ENCODE measurements around the gene TMEM179B. TPM values are rescaled to one million over a fixed set of nuclear protein-coding genes. Genes with fewer than 3 reads are reported as not detected.
A peak's percentile ranks its signal among the peaks of the same experiment; 100 is the strongest.

Gene TMEM179B
- total and polyA plus RNA-seq, 2 of the 13 experiments (the other 11 are each of a cell fraction or from before 2014, with no cell fraction given): 24.8 to 25.7 TPM

DNA sequence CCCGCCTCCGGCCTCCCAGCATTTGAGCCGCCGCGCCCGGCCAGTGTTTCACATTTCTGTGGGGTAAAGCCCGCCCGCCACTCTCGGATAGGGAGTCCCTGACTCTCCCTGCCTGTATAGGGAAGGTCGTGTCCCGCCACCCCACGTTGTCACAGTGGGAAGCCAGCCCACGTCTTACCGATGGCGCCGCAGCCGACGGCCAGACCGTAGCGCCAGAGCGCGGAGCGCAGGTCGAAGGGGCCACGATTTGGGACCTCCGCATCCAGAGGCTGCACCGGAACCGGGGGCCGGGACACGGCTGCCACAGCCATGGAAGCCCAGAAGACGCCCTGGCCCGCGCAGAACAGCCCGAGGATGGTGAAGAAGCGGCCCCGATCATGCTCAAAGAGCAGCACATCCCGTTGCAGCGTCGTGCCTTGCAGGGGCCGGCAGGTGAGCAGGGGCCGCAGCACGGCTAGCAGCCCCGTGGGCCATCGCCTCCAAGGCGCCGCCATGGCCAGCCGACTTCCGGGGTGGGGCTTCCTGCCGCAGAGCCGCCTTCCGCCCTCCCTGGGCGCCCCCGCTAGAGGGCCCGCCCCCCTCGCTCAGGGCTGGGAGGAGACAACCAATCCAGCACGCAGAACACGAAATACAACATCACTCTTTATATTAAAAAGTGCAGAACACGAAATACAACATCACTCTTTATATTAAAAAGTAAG, 4.4 kb downstream of the TMEM179B start, which contains the start of gene TMEM223 (continued):
- peak; percentile 46; the same call in 1 of the 2 replicates for TF ChIP-seq BORCS8-MEF2B (CRISPR knock-in tag; IDR thresholded peaks at IDR 0.05)
- TF ChIP-seq ZSCAN22 (CRISPR knock-in tag; IDR thresholded peaks at IDR 0.05): no peak
- TF ChIP-seq, protein P1, sequence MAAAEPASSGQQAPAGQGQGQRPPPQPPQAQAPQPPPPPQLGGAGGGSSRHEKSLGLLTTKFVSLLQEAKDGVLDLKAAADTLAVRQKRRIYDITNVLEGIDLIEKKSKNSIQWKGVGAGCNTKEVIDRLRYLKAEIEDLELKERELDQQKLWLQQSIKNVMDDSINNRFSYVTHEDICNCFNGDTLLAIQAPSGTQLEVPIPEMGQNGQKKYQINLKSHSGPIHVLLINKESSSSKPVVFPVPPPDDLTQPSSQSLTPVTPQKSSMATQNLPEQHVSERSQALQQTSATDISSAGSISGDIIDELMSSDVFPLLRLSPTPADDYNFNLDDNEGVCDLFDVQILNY (CRISPR knock-in tag; conservative IDR thresholded peaks at IDR 0.05): no peak
- TF ChIP-seq ZNF343 (CRISPR knock-in tag; IDR thresholded peaks at IDR 0.05): no peak
- no peak for TF ChIP-seq HOXA9 (CRISPR knock-in tag; IDR thresholded peaks at IDR 0.05; ENCODE audit: borderline replicate concordance)
- TF ChIP-seq SALL2 (CRISPR knock-in tag; IDR thresholded peaks at IDR 0.05): no peak
- 0 out of 2 replicates have a peak, but pooled peaks have one; percentile 22 for TF ChIP-seq FOXK1 (CRISPR knock-in tag; IDR thresholded peaks at IDR 0.05; ENCODE audit: borderline replicate concordance, low read depth)
- TF ChIP-seq ZNF577 (CRISPR knock-in tag; IDR thresholded peaks at IDR 0.05; ENCODE audit: borderline replicate concordance, low read depth): no peak
- TF ChIP-seq ZFP90 (CRISPR knock-in tag; IDR thresholded peaks at IDR 0.05; ENCODE audit: borderline replicate concordance): no peak
- 0 out of 2 replicates have a peak, but pooled peaks have one; percentile 72 for TF ChIP-seq ZNF747 (CRISPR knock-in tag; IDR thresholded peaks at IDR 0.05; ENCODE audit: borderline replicate concordance)
- TF ChIP-seq ZSCAN29 (CRISPR knock-in tag; conservative IDR thresholded peaks at IDR 0.05): no peak
- peak; percentile 85 to 96 for TF ChIP-seq POLR2A (IDR thresholded peaks at IDR 0.05; ENCODE audit: insufficient read depth in 1 of 2, low read depth in 2 of 2, low read length in 2 of 2)
- TF ChIP-seq, protein P2, sequence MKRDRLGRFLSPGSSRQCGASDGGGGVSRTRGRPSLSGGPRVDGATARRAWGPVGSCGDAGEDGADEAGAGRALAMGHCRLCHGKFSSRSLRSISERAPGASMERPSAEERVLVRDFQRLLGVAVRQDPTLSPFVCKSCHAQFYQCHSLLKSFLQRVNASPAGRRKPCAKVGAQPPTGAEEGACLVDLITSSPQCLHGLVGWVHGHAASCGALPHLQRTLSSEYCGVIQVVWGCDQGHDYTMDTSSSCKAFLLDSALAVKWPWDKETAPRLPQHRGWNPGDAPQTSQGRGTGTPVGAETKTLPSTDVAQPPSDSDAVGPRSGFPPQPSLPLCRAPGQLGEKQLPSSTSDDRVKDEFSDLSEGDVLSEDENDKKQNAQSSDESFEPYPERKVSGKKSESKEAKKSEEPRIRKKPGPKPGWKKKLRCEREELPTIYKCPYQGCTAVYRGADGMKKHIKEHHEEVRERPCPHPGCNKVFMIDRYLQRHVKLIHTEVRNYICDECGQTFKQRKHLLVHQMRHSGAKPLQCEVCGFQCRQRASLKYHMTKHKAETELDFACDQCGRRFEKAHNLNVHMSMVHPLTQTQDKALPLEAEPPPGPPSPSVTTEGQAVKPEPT (CRISPR knock-in tag; IDR thresholded peaks at IDR 0.05; ENCODE audit: low read depth): 0 out of 2 replicates have a peak, but pooled peaks have one; percentile 47
- no peak for TF ChIP-seq CHD2 (IDR thresholded peaks at IDR 0.05; ENCODE audit: low read depth, low read length)
- no peak for TF ChIP-seq ZNF790 (CRISPR knock-in tag; IDR thresholded peaks at IDR 0.05; ENCODE audit: borderline replicate concordance)
- no peak for TF ChIP-seq MBNL3 (CRISPR knock-in tag; conservative IDR thresholded peaks at IDR 0.05)
- no peak for TF ChIP-seq ZZZ3 (CRISPR knock-in tag; IDR thresholded peaks at IDR 0.05; ENCODE audit: borderline replicate concordance)
- no peak for TF ChIP-seq ATF7 (IDR thresholded peaks at IDR 0.05)
- no peak for TF ChIP-seq ATF7 (CRISPR knock-in tag; IDR thresholded peaks at IDR 0.05)
- TF ChIP-seq, protein P3, sequence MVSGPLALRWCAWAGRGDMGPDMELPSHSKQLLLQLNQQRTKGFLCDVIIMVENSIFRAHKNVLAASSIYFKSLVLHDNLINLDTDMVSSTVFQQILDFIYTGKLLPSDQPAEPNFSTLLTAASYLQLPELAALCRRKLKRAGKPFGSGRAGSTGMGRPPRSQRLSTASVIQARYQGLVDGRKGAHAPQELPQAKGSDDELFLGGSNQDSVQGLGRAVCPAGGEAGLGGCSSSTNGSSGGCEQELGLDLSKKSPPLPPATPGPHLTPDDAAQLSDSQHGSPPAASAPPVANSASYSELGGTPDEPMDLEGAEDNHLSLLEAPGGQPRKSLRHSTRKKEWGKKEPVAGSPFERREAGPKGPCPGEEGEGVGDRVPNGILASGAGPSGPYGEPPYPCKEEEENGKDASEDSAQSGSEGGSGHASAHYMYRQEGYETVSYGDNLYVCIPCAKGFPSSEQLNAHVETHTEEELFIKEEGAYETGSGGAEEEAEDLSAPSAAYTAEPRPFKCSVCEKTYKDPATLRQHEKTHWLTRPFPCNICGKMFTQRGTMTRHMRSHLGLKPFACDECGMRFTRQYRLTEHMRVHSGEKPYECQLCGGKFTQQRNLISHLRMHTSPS (CRISPR knock-in tag; IDR thresholded peaks at IDR 0.05; ENCODE audit: low read depth): no peak; the same call in 1 of the 2 replicates
- no peak for TF ChIP-seq RELA (CRISPR knock-in tag; IDR thresholded peaks at IDR 0.05)
- TF ChIP-seq, protein P4, sequence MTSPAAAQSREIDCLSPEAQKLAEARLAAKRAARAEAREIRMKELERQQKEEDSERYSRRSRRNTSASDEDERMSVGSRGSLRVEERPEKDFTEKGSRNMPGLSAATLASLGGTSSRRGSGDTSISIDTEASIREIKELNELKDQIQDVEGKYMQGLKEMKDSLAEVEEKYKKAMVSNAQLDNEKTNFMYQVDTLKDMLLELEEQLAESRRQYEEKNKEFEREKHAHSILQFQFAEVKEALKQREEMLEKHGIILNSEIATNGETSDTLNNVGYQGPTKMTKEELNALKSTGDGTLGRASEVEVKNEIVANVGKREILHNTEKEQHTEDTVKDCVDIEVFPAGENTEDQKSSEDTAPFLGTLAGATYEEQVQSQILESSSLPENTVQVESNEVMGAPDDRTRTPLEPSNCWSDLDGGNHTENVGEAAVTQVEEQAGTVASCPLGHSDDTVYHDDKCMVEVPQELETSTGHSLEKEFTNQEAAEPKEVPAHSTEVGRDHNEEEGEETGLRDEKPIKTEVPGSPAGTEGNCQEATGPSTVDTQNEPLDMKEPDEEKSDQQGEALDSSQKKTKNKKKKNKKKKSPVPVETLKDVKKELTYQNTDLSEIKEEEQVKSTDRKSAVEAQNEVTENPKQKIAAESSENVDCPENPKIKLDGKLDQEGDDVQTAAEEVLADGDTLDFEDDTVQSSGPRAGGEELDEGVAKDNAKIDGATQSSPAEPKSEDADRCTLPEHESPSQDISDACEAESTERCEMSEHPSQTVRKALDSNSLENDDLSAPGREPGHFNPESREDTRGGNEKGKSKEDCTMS (CRISPR knock-in tag; conservative IDR thresholded peaks at IDR 0.05): no peak; the same call in 1 of the 2 replicates
- TF ChIP-seq ZSCAN12 (CRISPR knock-in tag; IDR thresholded peaks at IDR 0.05): no peak
- TF ChIP-seq CCAR2 (optimal IDR thresholded peaks at IDR 0.05; ENCODE audit: low read depth, low read length): no peak
